HCT116 (cell line): ENCODE measurements around the gene NSUN7. TPM values are rescaled to one million over a fixed set of nuclear protein-coding genes. Genes with fewer than 3 reads are reported as not detected.

ENCODE experiments used
- ATAC-seq: fragments of 200-7000 bp; cut with Tn5 transposase; 2 replicates; pipeline ENCODE4 v1.9.1; 2020; ENCODE audit warnings: mild to moderate bottlenecking, moderate library complexity
- BruUV-seq: library from RNA; stranded (reverse); fragments of 400-500 nt; replicated peaks from 2 replicates; lab custom pipeline; 2021; lab: Mats Ljungman, UMichigan
- CTCF ChIA-PET: fragments of 300-600 bp; sonication (Branson Sonifier 250); formaldehyde crosslinking; loops from one replicate; lab custom pipeline; 2021; ENCODE audit warnings: antibody characterized with exemption; lab: Charles Lee
- POLR2A ChIA-PET: fragments of 300-600, 350-600 bp; sonication (Branson Sonifier 250); formaldehyde crosslinking; loops from one replicate; lab custom pipeline; 2021; ENCODE audit warnings: antibody characterized with exemption; lab: Charles Lee
- RAD21 ChIA-PET, 2 experiments: fragments of 300-600 bp; sonication (Branson Sonifier 250); formaldehyde crosslinking; loops; one replicate each; lab custom pipeline; 2023; ENCODE audit warnings: low total read pairs in 2 of 2; ENCODE audit not compliant: uncharacterized antibody in 2 of 2, unreplicated experiment in 2 of 2, low non-redundant PET in 1 of 2; lab: Charles Lee
- DNase-seq: peaks from one replicate; pipeline ENCODE4 v3.0.0-alpha.2; 2010; ENCODE audit warnings: low read depth, low spot score
- H2AFZ ChIP-seq: fragments of 200-600 bp; shearing (Covaris generic), sonication (generic); 2 replicates; pipeline ENCODE4 v1.6.1; 2017; ENCODE audit warnings: low read depth, mixed run types, mixed read lengths, antibody characterized with exemption, low read length; ENCODE audit not compliant: poor library complexity, severe bottlenecking
- H3K27ac ChIP-seq: 2 replicates; pipeline ENCODE4 v1.5.1; 2012; ENCODE audit warnings: low read depth, low read length
- H3K27me3 ChIP-seq: fragments of 200-600 bp; sonication (generic); 2 replicates; pipeline ENCODE4 v1.6.1; 2016; ENCODE audit warnings: mixed run types, low read length, mixed read lengths; ENCODE audit not compliant: insufficient read depth
- H3K36me3 ChIP-seq, 2 experiments: fragments of 200-500 bp in 1 of 2; fragments of 200-600 bp in 1 of 2; sonication (Bioruptor generic) in 1 of 2; sonication (generic) in 1 of 2; 2 replicates each; pipeline versions ENCODE4 v1.5.1 to v1.6.1; 2014 to 2016; ENCODE audit warnings: low read length in 2 of 2, inconsistent platforms in 1 of 2, mixed read lengths in 1 of 2, mixed run types in 1 of 2; ENCODE audit not compliant: insufficient read depth in 2 of 2, control insufficient read depth in 1 of 2
- H3K4me1 ChIP-seq, 2 experiments: fragments of 200-600 bp in 1 of 2; sonication (generic) in 1 of 2; 2 replicates each; pipeline versions ENCODE4 v1.5.1 to v1.6.1; 2012 to 2017; ENCODE audit warnings: low read length in 2 of 2, inconsistent platforms in 1 of 2, mild to moderate bottlenecking in 1 of 2, mixed read lengths in 1 of 2, mixed run types in 1 of 2, moderate library complexity in 1 of 2; ENCODE audit not compliant: insufficient read depth in 2 of 2, control insufficient read depth in 1 of 2
- H3K4me2 ChIP-seq: fragments of 200-600 bp; sonication (generic); 2 replicates; pipeline ENCODE4 v1.6.1; 2017; ENCODE audit warnings: mixed run types, low read length, mixed read lengths
- H3K4me3 ChIP-seq, 2 experiments: fragments of 200-600 bp in 1 of 2; sonication (generic) in 1 of 2; replicated peaks in 1 of 2; 2 replicates each; pipeline ENCODE4 v1.5.1; 2011 to 2016; ENCODE audit warnings: low read length in 2 of 2, control low read depth in 1 of 2, low read depth in 1 of 2, mild to moderate bottlenecking in 1 of 2, mixed read lengths in 1 of 2, mixed run types in 1 of 2
- H3K79me2 ChIP-seq: fragments of 200-600 bp; sonication (generic); 2 replicates; pipeline ENCODE4 v1.6.1; 2017; ENCODE audit warnings: mild to moderate bottlenecking, mixed run types, low read length, moderate library complexity, mixed read lengths; ENCODE audit not compliant: insufficient read depth
- H3K9ac ChIP-seq: fragments of 200-600 bp; sonication (generic); 2 replicates; pipeline ENCODE4 v1.6.1; 2016; ENCODE audit warnings: low read length, mixed read lengths
- H3K9me2 ChIP-seq: fragments of 200-600 bp; sonication (generic), shearing (Covaris generic); 2 replicates; pipeline ENCODE4 v1.6.1; 2017; ENCODE audit warnings: mixed run types, mild to moderate bottlenecking, moderate library complexity; ENCODE audit not compliant: insufficient read depth
- H3K9me3 ChIP-seq, 2 experiments: fragments of 200-500 bp in 1 of 2; fragments of 200-600 bp in 1 of 2; sonication (Bioruptor generic) in 1 of 2; sonication (generic) in 1 of 2; 2 replicates each; pipeline ENCODE4 v1.6.1; 2014 to 2017; ENCODE audit warnings: low read length in 2 of 2, mixed read lengths in 2 of 2, inconsistent platforms in 1 of 2, low read depth in 1 of 2, mild to moderate bottlenecking in 1 of 2, mixed run types in 1 of 2, moderate library complexity in 1 of 2; ENCODE audit not compliant: control insufficient read depth in 1 of 2, insufficient read depth in 1 of 2
- H4K20me1 ChIP-seq: fragments of 200-600 bp; sonication (generic), shearing (Covaris generic); 2 replicates; pipeline ENCODE4 v1.6.1; 2017; ENCODE audit warnings: mixed run types, mild to moderate bottlenecking, moderate library complexity; ENCODE audit not compliant: insufficient read depth
- CBX3 ChIP-seq: IDR thresholded peaks from 2 replicates; pipeline ENCODE4 v1.6.1; 2012; ENCODE audit warnings: low read depth
- CEBPB ChIP-seq: IDR thresholded peaks from 2 replicates; pipeline ENCODE4 v1.6.1; 2012; ENCODE audit warnings: low read depth
- EGR1 ChIP-seq: IDR thresholded peaks from 2 replicates; pipeline ENCODE4 v1.6.1; 2012; ENCODE audit warnings: low read depth
- EZH2phosphoT487 ChIP-seq: fragments of 200-600 bp; IDR thresholded peaks from 2 replicates; pipeline ENCODE4 v1.6.1; 2018; ENCODE audit warnings: antibody characterized with exemption, borderline replicate concordance
- JUND ChIP-seq: IDR thresholded peaks from 2 replicates; pipeline ENCODE4 v1.6.1; 2012
- POLR2A ChIP-seq: IDR thresholded peaks from 2 replicates; pipeline ENCODE4 v1.7.0; 2011; ENCODE audit warnings: borderline replicate concordance; ENCODE audit not compliant: insufficient read depth, insufficient read length; ENCODE audit errors: extremely low read depth
- POLR2AphosphoS5 ChIP-seq: IDR thresholded peaks from 2 replicates; pipeline ENCODE4 v1.6.1; 2011; ENCODE audit warnings: mild to moderate bottlenecking, low read depth, low read length, moderate library complexity
- intact Hi-C: fragments of 100-400 bp; cut with micrococcal nuclease; formaldehyde crosslinking; loops from 2 replicates; pipeline ENCODE4 v1.10.0; 2022
- total RNA-seq: library from RNA; stranded (reverse); gene quantifications from one replicate; pipeline ENCODE4 v1.2.1, GENCODE V29; 2021; ENCODE audit not compliant: unreplicated experiment
- TF ChIP-seq, protein P1 (sequence below): IDR thresholded peaks from 2 replicates; pipeline ENCODE4 v1.6.1; 2012; ENCODE audit warnings: low read depth
- TF ChIP-seq, protein P2 (sequence below): IDR thresholded peaks from 2 replicates; pipeline ENCODE4 v1.6.1; 2011; ENCODE audit warnings: mild to moderate bottlenecking, low read length, moderate library complexity; ENCODE audit not compliant: insufficient replicate concordance; ENCODE audit errors: extremely low read depth
- TF ChIP-seq, protein P3 (sequence below): IDR thresholded peaks from 2 replicates; pipeline ENCODE4 v1.6.1; 2012
- TF ChIP-seq, protein P4 (sequence below): IDR thresholded peaks from 2 replicates; pipeline ENCODE4 v1.6.1; 2012

Gene NSUN7
- total RNA-seq, 1 experiment from 2014 or later, result 0.07 TPM

DNA sequence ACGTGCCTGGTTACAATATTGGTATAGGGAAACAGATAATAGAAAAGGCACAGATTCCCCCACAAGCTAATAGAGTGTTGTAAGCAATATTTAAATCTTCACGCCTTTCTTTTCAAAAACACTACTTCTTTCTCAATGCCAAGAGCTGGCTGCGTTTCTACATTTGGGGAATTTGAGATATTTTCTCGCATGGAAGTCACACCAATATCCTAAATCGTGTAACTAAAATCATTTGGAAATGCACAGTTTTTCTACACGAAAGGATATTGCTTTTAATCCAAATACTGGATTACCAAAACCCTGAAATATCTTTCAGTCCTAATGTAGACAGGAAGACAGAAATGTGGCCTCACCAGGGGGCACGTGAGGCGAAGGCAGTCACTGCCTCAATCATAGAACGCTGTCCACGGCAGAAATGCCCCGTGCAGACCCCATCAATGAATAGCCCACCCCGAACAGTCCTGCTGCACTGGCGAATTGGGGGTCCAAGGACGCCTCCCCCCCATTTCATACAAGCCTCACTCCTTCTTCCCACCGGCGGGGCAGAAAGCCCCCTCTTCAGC, 106.6 kb downstream of the NSUN7 start (continued):
- TF ChIP-seq EZH2phosphoT487, result no peak

DNA sequence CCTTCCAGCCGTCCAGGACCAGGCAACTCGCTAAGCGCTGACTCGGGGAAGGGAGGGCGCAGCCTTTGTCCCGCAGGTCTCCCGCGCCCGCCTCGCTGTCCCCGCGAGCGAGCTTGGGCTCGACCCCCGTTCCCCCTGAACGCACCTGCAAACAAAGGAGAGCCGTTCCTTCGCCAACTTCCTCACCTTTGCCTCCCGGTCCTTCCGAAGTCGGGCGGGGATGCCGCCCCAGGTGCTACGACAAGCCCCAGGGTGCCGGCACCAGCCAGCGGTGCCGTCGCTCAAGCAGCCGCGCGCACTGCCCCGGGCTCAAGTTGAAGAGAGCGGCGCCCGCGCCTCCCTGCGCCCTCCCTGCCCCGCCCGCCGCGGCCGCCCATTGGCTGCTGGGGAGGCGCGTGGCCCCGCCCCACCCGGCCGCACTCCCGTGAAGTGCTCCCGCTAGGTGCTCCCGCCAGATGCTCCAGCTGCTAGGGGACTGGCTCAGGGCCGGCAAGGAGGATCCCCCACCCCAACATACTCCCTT, 107.1 kb downstream of the NSUN7 start:
- TF ChIP-seq EGR1, result no peak
- no peaks in the 10 kb centered on the region for H3K27me3 ChIP-seq
- no peaks in the 10 kb centered on the region for H3K4me1 ChIP-seq
- H3K9me2 ChIP-seq, result no peaks in the 10 kb centered on the region
- no peaks in the 10 kb centered on the region for H3K9me3 ChIP-seq
- POLR2A ChIA-PET, result no interaction called here
- no TSS peak for BruUV-seq
- H3K27ac ChIP-seq, result no peak overlapping the region
- H4K20me1 ChIP-seq, result no peaks in the 10 kb centered on the region
- ATAC-seq (no peak), DNase-seq (no peak)
- intact Hi-C loops, result no loop called here
- H3K79me2 ChIP-seq, result no peaks in the 10 kb centered on the region
- H3K4me2 ChIP-seq, result no peak overlapping the region
- no peak overlapping the region for H3K9ac ChIP-seq
- RAD21 ChIA-PET, result no interaction called here
- CTCF ChIA-PET, result no interaction called here
- H3K36me3 ChIP-seq, result no peaks in the 10 kb centered on the region
- no peak overlapping the region for H3K4me3 ChIP-seq
- no peak overlapping the region for H2AFZ ChIP-seq

DNA sequence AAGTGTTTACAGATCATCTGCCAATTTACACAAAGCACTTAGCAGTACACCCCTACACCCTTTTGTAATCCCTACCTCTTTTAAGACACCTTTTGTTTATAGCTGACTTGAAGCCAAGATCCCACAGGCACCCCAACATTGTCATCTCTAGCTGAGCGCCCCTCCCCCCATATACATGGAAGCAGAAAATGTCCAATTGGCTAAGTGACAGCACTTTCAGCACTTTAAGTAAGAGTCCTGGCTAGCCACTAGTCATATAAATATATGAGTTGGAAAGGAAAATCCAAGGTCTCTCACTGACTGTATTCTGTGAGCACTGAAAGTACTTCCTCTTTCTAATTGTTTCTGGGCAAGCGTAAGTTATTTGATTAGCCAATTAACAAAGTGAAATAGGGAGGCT, 108.2 kb downstream of the NSUN7 start:
- no peak for DNase-seq
- ChIA-PET POLR2A (no interaction called here), CTCF (no interaction called here), RAD21 (no interaction called here)
- Histone ChIP-seq H2AFZ (no peak overlapping the region), H3K4me1 (no peaks in the 10 kb centered on the region), H3K9me2 (no peaks in the 10 kb centered on the region), H3K36me3 (no peaks in the 10 kb centered on the region), H3K27ac (no peak overlapping the region), H3K9me3 (no peaks in the 10 kb centered on the region), H4K20me1 (no peaks in the 10 kb centered on the region), H3K4me3 (no peak overlapping the region), H3K27me3 (no peaks in the 10 kb centered on the region), H3K4me2 (no peak overlapping the region), H3K79me2 (no peaks in the 10 kb centered on the region), H3K9ac (no peak overlapping the region)
- no TSS peak for BruUV-seq
- TF ChIP-seq, protein P1, sequence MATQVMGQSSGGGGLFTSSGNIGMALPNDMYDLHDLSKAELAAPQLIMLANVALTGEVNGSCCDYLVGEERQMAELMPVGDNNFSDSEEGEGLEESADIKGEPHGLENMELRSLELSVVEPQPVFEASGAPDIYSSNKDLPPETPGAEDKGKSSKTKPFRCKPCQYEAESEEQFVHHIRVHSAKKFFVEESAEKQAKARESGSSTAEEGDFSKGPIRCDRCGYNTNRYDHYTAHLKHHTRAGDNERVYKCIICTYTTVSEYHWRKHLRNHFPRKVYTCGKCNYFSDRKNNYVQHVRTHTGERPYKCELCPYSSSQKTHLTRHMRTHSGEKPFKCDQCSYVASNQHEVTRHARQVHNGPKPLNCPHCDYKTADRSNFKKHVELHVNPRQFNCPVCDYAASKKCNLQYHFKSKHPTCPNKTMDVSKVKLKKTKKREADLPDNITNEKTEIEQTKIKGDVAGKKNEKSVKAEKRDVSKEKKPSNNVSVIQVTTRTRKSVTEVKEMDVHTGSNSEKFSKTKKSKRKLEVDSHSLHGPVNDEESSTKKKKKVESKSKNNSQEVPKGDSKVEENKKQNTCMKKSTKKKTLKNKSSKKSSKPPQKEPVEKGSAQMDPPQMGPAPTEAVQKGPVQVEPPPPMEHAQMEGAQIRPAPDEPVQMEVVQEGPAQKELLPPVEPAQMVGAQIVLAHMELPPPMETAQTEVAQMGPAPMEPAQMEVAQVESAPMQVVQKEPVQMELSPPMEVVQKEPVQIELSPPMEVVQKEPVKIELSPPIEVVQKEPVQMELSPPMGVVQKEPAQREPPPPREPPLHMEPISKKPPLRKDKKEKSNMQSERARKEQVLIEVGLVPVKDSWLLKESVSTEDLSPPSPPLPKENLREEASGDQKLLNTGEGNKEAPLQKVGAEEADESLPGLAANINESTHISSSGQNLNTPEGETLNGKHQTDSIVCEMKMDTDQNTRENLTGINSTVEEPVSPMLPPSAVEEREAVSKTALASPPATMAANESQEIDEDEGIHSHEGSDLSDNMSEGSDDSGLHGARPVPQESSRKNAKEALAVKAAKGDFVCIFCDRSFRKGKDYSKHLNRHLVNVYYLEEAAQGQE, result no peak
- TF ChIP-seq JUND (no peak), POLR2A (no peak), CEBPB (no peak), POLR2AphosphoS5 (no peak), CBX3 (no peak), EGR1 (no peak)
- TF ChIP-seq, protein P2, sequence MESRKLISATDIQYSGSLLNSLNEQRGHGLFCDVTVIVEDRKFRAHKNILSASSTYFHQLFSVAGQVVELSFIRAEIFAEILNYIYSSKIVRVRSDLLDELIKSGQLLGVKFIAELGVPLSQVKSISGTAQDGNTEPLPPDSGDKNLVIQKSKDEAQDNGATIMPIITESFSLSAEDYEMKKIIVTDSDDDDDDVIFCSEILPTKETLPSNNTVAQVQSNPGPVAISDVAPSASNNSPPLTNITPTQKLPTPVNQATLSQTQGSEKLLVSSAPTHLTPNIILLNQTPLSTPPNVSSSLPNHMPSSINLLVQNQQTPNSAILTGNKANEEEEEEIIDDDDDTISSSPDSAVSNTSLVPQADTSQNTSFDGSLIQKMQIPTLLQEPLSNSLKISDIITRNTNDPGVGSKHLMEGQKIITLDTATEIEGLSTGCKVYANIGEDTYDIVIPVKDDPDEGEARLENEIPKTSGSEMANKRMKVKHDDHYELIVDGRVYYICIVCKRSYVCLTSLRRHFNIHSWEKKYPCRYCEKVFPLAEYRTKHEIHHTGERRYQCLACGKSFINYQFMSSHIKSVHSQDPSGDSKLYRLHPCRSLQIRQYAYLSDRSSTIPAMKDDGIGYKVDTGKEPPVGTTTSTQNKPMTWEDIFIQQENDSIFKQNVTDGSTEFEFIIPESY, result no peak
- TF ChIP-seq, protein P3, sequence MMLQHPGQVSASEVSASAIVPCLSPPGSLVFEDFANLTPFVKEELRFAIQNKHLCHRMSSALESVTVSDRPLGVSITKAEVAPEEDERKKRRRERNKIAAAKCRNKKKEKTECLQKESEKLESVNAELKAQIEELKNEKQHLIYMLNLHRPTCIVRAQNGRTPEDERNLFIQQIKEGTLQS, result no peak
- TF ChIP-seq, protein P4, sequence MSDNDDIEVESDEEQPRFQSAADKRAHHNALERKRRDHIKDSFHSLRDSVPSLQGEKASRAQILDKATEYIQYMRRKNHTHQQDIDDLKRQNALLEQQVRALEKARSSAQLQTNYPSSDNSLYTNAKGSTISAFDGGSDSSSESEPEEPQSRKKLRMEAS, result no peak
- ATAC-seq, result no peak
- intact Hi-C loops, result no loop called here
